HEK293T (cell line): ENCODE results near the gene PRSS38.

Experiments used
- CTCF ChIA-PET: fragments of 350-600 bp; formaldehyde crosslinking; extraction: SDS; loops from one replicate; lab custom pipeline; 2021; ENCODE audit warnings: antibody characterized with exemption, inconsistent platforms; lab: Yijun Ruan, JAX
- POLR2A ChIA-PET: fragments of 350-600 bp; formaldehyde crosslinking; extraction: SDS; loops from one replicate; lab custom pipeline; 2020; ENCODE audit warnings: antibody characterized with exemption, inconsistent platforms; lab: Yijun Ruan, JAX
- DNase-seq: peaks from one replicate; pipeline ENCODE4 v3.0.0; 2012; ENCODE audit warnings: mixed read lengths; ENCODE audit errors: extremely low spot score
- ARNT ChIP-seq: fragments of 450-650 bp; IDR thresholded peaks from 2 replicates; pipeline ENCODE4 v1.6.1; 2017; ENCODE audit warnings: mild to moderate bottlenecking
- BHLHE40 ChIP-seq: fragments of 450-650 bp; IDR thresholded peaks from 2 replicates; pipeline ENCODE4 v1.6.1; 2016; ENCODE audit warnings: mild to moderate bottlenecking, moderate library complexity, borderline replicate concordance
- CTBP1 ChIP-seq: fragments of 450-650 bp; IDR thresholded peaks from 2 replicates; pipeline ENCODE4 v1.6.1; 2016; ENCODE audit warnings: borderline replicate concordance
- ELF4 ChIP-seq: fragments of 450-650 bp; IDR thresholded peaks from 2 replicates; pipeline ENCODE4 v1.6.1; 2017; ENCODE audit warnings: antibody characterized with exemption
- FOXA1 ChIP-seq: fragments of 450-650 bp; IDR thresholded peaks from 2 replicates; pipeline ENCODE4 v1.6.1; 2016; ENCODE audit warnings: mild to moderate bottlenecking
- FOXK2 ChIP-seq: fragments of 450-650 bp; IDR thresholded peaks from 2 replicates; pipeline ENCODE4 v1.6.1; 2016; ENCODE audit warnings: mild to moderate bottlenecking
- FOXM1 ChIP-seq: fragments of 450-650 bp; IDR thresholded peaks from 2 replicates; pipeline ENCODE4 v1.6.1; 2017; ENCODE audit warnings: mild to moderate bottlenecking, borderline replicate concordance
- HDGF ChIP-seq: fragments of 450-650 bp; IDR thresholded peaks from 2 replicates; pipeline ENCODE4 v1.6.1; 2017; ENCODE audit warnings: antibody characterized with exemption, borderline replicate concordance
- L3MBTL2 ChIP-seq: fragments of 450-650 bp; conservative IDR thresholded peaks from 2 replicates; pipeline ENCODE4 v1.6.1; 2016; ENCODE audit warnings: mild to moderate bottlenecking
- LEF1 ChIP-seq: fragments of 450-650 bp; IDR thresholded peaks from 2 replicates; pipeline ENCODE4 v1.6.1; 2017; ENCODE audit warnings: mild to moderate bottlenecking, borderline replicate concordance
- NFRKB ChIP-seq: fragments of 450-650 bp; IDR thresholded peaks from 2 replicates; pipeline ENCODE4 v1.6.1; 2016; ENCODE audit warnings: mild to moderate bottlenecking, moderate library complexity
- SP1 ChIP-seq: fragments of 450-650 bp; IDR thresholded peaks from 2 replicates; pipeline ENCODE4 v1.6.1; 2017
- SUZ12 ChIP-seq: fragments of 450-650 bp; IDR thresholded peaks from 2 replicates; pipeline ENCODE4 v1.6.1; 2016; ENCODE audit warnings: mild to moderate bottlenecking
- TARDBP ChIP-seq: fragments of 450-650 bp; IDR thresholded peaks from 2 replicates; pipeline ENCODE4 v1.6.1; 2016
- ZNF384 ChIP-seq: fragments of 450-650 bp; IDR thresholded peaks from 2 replicates; pipeline ENCODE4 v1.6.1; 2016
- TF ChIP-seq, protein P1 (sequence below): fragments of 450-650 bp; IDR thresholded peaks from 2 replicates; pipeline ENCODE4 v1.6.1; 2016

PRSS38 gene

DNA sequence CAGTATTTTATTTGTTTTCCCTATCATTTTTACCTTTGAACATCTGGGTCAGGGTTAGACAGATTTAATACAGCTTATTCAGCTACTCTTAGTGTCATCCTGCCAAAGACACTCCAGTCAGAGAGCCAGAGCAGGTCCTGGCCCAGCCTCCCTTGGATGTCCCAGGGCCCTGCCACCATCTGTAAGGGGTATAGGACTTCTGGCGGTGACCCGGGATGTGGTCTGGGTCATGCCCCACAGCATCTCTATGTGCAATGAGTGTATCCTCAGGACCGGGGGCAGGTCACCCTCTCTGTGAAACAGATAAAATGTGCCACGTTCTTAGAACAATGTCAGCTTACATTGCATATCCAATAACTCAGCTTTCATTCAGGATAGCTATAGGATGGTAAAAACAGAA lies 37.8 kb upstream of the PRSS38 start:
- ChIA-PET CTCF (no interaction called here), POLR2A (no interaction called here)
- TF ChIP-seq ELF4 (no peak), FOXA1 (no peak)
- no peak for DNase-seq

DNA sequence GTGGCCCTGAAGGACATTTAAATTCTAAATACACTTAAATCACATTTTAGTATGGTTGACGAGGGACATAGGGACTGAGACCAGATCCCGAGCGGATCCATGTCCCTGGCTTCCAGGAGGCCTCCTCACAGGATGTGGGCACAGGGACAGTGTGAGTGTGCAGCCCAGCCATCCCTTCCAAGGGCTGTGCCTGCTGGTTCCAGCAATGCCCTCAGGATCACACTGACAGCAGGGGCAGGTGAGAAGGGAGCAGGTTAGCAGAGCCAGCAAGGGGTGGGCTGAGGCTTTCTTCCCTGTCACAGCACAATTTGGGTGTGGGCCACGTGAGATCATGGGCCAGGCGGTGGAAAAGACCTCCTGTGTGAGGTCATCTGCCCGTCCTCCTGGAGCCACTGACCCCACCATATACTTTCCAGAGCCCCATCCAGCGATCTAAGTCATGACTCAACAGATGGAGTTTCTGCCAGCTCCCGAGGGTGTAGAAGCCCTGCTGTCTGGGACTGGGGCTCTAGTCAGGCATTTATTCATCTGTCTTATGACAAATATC lies 37.0 kb upstream of the PRSS38 start:
- CTCF ChIA-PET, result no interaction called here
- POLR2A ChIA-PET, result no interaction called here
- no peak for DNase-seq
- no peak for TF ChIP-seq SP1
- no peak for TF ChIP-seq ELF4
- TF ChIP-seq CTBP1, result no peak
- no peak for TF ChIP-seq FOXK2
- TF ChIP-seq HDGF, result no peak
- no peak for TF ChIP-seq NFRKB

DNA sequence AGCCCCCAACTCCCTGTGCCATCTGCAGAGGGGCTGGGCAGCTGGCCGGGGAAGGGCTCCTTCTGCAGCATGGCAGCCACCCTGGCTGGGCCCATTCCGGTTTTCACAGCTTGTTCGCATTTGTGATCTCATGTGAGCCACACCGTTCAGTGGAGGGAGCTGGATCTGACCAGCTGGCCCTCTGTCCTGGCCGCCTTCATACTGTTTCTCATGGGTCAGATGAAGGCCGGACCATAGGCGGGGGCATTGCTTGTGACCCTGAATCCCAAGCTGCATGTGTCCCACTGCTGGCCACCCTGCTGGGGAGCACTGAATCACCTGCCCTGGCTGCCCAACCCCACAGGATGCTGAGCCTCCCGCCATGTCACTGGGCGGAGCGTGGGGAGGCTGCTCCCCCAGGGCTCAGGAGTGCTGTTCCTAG lies 36.4 kb upstream of the PRSS38 start:
- TF ChIP-seq, protein P1, sequence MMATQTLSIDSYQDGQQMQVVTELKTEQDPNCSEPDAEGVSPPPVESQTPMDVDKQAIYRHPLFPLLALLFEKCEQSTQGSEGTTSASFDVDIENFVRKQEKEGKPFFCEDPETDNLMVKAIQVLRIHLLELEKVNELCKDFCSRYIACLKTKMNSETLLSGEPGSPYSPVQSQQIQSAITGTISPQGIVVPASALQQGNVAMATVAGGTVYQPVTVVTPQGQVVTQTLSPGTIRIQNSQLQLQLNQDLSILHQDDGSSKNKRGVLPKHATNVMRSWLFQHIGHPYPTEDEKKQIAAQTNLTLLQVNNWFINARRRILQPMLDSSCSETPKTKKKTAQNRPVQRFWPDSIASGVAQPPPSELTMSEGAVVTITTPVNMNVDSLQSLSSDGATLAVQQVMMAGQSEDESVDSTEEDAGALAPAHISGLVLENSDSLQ, result no peak
- no peak for TF ChIP-seq FOXM1
- TF ChIP-seq LEF1, result no peak
- no peak for TF ChIP-seq CTBP1
- no peak for TF ChIP-seq FOXK2
- no peak for TF ChIP-seq L3MBTL2
- no peak for TF ChIP-seq ARNT
- TF ChIP-seq FOXA1, result no peak
- no peak for TF ChIP-seq SUZ12
- TF ChIP-seq ZNF384, result no peak
- no peak for TF ChIP-seq BHLHE40
- TF ChIP-seq NFRKB, result no peak
- TF ChIP-seq SP1, result no peak
- no peak for TF ChIP-seq HDGF
- TF ChIP-seq ELF4, result no peak
- no peak for TF ChIP-seq TARDBP
- CTCF ChIA-PET, result no interaction called here
- no peak for DNase-seq
- POLR2A ChIA-PET, result no interaction called here

DNA sequence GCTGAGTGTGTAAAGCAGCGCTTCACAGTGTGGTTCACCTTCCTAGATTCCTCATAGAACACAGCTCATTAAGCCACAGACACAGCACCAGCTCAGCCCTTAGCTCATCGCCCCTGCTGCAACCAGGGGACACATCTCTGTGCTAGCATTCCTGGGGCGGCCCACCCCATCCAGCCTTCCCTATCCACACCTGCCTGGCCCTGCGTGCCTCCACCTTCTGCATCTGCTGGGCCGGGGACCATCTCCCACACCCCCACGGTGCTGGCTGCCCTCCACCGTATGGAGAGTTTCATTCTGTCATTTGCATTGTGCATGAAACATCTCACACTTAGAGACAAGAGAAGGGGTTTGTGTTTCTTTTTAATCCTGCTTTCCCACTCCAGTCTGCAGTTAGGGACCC lies 35.8 kb upstream of the PRSS38 start:
- no peak for DNase-seq
- no peak for TF ChIP-seq NFRKB
- no peak for TF ChIP-seq FOXK2
- no peak for TF ChIP-seq ZNF384
- no peak for TF ChIP-seq TARDBP
- TF ChIP-seq HDGF, result no peak
- TF ChIP-seq SUZ12, result no peak
- no peak for TF ChIP-seq SP1
- no peak for TF ChIP-seq ARNT
- no peak for TF ChIP-seq BHLHE40
- TF ChIP-seq L3MBTL2, result no peak
- TF ChIP-seq, protein P1, result no peak
- CTCF ChIA-PET, result no interaction called here

DNA sequence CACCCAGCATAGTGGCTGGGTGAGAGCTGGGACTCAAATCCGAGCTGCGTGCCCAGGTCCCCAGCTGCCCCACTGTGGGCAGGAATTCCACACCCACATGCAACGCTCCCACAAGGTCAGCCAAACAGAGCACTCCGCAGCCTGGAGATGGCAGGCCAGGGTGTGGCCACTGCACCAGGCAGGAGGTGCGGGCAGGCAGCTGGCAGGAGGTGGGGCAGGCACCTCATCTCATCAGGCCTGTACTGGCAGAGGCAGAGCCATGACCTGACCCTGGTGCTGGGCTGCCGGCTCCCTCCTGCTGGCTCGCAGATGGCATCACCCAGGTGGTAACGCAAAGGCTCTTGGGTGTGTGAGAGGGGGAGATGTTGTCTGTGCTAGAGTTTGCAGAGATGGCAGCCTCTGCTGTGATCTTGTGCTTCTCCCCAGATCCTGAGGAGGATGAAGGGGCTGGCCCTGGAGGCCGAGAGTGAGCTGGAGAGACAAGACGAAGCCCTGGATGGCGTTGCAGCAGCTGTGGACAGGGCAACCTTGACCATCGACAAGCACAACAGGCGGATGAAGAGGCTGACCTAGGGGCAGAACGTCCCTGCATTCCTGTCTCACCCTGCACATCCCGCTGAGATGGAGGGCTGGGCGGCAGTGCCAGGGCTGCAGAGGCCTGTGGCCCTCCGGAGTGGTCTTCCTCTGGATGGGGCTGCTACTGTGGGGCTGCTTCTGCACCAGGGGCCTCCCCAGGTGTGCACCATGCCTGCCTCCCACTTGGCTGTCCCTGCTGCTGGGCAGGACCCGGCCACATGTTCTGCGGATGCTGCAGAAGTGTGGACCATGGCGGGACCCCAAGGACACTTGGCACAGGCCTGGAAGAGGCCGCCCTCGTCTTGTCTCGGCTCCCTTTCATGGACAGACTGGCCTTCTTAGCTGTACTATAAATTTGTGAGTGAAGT lies 35.1 kb upstream of the PRSS38 start:
- TF ChIP-seq HDGF, result no peak
- TF ChIP-seq, protein P1, result no peak
- TF ChIP-seq SP1, result no peak
- TF ChIP-seq ARNT, result no peak
- no peak for TF ChIP-seq CTBP1
- TF ChIP-seq TARDBP, result no peak
- no peak for TF ChIP-seq FOXM1
- TF ChIP-seq SUZ12, result no peak
- TF ChIP-seq NFRKB, result no peak
- no peak for TF ChIP-seq BHLHE40
- TF ChIP-seq FOXA1, result no peak
- no peak for TF ChIP-seq L3MBTL2
- TF ChIP-seq ZNF384, result no peak
- no peak for TF ChIP-seq FOXK2
- ChIA-PET CTCF (no interaction called here), POLR2A (no interaction called here)
- no peak for DNase-seq

More for the DNA sequence above, 35.8 kb upstream of the PRSS38 start:
- POLR2A ChIA-PET, result no interaction called here

DNA sequence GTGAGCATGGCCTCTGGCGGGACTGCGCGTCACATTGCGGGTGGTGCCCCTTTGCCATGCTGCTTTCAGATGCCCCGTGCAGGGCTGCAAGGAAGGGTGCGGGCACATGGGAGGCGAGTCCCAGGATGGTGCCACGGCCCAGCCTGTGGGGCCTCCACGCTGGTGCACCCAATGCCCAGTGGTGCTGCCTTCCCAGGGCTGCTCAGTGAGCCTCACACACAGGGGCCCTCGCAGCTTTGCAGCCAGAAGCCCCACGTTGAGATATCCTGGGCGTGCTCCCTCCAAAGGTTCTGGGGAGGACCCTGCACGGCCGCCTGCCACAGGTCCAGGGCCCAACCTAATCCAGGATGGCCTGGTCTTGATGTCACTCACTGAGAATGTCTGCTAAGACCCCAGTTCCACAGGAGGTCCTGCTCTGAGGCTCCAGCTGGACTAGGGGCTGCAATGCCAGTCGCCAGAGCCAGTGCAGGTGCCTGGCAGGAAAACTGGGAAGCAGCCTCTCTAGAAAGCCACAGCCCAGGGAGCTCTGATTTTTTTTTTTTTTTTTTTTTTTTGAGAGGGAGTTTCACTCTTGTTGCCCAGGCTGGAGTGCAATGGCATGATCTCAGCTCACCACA lies 34.1 kb upstream of the PRSS38 start:
- DNase-seq, result no peak
- POLR2A ChIA-PET, result no interaction called here
- TF ChIP-seq, protein P1, result no peak
- no peak for TF ChIP-seq NFRKB
- CTCF ChIA-PET, result interaction anchor here (0.7 kb wide), 1 partner anchor 37 kb away, joined by 4 read pairs; no protein-coding TSS in a partner anchor
